NCI-H1105 (cell line): ENCODE results near the gene PAAF1.

Source experiments
- DNase-seq: peaks from one replicate; lab custom pipeline; 2025; lab: John Stamatoyannopoulos, UW

Gene PAAF1

DNA sequence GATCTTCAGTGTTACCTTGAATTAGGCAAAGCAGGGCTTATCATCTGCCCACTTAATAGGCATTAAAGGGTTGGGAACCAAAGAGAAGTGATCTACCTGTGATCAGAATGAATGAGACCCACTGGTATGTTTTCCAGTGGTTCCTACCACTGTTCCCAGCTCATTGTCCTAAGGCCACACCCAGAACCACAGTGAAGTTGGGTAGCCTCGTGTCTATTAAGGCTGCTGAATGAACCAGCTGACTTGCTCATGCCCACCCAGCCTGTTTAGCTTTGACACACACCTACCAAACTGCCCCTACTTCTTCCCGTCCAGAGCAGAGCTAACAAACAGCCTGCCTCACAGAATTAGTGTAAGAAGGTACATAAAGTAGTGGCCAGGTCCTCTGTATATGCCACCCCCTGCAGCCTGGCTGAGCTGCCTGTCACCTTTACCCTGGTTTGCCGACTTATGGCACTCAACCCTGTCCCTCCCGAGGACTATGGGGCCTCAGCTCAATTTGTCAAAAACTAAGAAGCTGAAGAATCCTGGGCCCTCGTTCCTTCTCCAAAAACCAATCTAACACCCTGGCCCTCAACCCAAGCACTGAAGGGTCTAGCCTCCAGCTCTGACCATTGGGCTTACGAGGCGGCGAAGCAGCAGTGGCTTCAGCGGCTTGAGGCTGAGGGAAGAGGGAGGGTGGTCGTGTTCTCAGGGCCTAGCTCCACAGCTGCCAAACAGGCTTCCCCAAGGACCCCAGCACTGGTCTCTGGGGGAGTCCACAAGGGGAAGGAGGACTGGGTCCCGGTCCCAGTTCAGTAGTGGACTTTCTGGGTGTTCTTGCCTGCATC is 96.0 kb downstream of the PAAF1 start:
- no peak for DNase-seq

DNA sequence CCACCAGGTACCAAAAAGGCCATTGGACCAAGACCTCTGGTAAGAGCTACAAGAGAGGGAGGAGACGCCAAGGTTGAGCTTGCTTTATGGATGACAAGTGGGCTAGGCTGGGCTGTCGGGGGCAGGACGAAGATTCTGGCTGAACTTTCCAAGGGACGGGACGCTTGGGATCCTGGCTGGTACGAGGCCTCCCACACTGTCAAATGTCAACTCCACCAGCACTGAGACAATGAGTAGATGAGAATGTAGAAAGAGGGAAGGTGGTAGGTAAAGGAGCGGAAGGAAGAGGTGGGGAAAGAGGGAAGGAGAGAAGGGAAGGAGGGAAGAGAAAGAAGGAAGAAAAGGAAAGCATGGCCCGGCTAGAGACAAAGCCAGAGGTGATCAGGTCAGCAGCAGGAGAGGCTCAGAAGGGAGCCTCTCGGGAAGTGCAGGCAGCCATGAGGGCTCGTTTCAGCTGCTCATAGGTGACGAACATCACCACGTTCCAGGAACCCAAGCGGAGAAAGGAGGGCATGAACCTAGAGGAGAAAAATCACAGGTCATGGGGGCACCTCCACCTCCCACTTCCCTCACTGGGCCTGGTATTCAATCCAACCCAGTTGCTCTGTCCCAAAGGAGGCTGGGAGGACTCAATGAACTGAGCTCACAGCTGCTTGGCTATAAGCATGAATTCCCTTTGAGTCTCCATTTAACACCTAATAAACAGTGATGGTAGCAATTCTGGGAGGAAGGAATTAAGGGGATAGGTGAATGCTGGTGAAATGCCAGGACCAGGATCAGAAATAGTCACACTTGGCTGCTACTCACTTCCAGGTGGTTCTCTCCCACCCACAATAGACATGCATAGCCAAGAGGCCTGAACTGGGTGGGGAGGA is 98.0 kb downstream of the PAAF1 start:
- no peak for DNase-seq

DNA sequence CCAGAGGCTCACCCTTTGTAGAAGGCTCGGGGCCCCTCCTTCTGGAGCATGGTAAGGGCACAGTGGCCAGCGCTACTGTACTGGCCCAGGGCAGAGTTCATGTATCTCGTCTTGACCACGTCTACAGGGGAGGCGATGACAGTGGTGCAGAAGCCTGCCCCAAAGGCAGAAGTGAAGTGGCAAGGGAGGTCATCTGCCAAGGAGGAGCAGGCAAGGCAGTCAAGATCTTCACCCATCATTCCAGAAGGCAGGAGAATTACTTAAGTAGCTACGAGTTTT is 98.6 kb downstream of the PAAF1 start:
- no peak for DNase-seq

DNA sequence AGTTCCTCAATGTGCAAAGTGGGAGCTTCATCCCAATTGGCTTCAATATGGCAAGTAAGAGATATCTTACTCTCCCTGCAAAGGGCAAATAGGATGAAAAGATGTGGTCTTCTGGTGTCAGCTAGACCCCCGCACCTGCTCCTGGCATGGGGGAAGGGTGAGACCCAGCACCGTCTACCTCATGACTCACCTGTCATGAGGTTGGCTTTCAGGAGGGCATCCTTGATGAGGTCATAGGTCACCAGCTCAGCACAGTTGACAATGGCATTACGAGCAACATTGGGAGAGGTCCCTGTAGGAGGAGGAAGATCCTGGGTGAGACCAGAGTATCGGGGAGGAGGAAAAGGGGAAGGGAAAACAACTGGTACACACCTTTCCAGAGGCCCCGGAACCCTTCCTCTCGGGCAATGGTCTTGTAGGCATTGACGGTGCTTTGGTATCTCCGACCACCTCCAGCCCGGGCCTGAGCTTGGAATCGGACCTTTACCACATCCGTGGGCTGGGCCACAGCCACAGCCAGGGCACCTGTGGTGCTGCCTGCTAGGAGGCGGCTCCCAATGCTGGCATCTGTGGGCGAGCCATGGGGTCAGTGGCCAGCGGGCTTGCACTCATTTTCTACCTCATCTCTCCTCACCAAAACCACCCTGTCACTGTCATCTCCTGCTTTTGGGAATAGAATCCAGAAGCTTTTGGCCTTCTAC is 99.8 kb downstream of the PAAF1 start:
- no peak for DNase-seq

DNA sequence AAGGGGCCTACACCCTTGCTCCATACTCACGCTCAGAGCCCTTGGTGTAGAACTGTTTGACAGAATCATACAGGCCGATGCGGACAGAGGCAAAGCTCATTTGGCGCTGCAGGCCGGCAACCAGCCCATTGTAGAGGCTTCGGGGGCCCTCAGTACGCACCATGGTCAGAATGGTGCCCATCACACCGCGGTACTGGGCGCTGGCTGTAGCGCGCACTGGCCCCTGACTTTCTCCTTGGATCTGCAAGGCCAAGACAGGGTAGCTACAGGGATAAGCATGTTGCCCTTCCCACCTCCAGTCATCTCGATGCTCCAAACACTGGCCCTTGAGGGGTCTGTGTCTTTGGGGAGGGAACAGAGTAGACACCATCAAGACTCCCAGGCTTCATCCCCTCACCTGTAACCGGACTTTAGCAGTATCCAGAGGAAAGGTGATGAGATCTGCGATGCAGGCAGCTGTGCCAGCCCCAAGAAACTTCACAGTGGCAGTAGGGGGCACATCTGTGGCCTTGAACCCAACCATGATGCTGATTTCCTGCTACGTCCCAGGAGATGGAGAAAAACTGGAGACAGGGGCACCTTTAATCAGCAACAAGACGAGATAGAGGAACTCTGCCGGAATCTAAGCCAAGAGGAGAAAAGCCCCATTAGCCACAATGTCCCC is 101.2 kb downstream of the PAAF1 start:
- DNase-seq: no peak

DNA sequence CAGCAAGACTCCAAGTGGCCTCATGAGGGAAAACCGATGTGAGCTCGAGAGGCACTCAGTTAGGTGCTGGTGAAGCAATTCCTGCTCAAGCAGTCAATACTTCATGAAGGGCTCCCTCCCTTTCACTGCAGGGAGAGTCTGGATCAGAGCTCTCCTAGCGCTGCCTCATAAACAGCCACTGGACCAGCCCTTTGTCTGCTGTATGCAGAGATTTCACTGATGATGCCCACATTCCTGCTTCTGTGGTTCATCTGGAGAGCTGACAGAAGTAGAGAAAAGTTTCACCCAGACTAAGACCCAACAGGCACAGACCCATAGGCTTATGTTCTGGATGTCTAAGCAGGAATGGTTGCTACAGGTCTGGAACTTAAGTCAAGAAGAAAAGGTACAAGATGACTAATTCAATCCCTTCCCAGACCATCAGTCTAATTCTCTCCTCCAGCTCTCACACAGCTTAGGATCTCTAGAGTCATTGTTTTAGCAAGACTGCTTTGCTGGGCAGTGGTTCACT is 101.8 kb downstream of the PAAF1 start:
- DNase-seq: no peak

DNA sequence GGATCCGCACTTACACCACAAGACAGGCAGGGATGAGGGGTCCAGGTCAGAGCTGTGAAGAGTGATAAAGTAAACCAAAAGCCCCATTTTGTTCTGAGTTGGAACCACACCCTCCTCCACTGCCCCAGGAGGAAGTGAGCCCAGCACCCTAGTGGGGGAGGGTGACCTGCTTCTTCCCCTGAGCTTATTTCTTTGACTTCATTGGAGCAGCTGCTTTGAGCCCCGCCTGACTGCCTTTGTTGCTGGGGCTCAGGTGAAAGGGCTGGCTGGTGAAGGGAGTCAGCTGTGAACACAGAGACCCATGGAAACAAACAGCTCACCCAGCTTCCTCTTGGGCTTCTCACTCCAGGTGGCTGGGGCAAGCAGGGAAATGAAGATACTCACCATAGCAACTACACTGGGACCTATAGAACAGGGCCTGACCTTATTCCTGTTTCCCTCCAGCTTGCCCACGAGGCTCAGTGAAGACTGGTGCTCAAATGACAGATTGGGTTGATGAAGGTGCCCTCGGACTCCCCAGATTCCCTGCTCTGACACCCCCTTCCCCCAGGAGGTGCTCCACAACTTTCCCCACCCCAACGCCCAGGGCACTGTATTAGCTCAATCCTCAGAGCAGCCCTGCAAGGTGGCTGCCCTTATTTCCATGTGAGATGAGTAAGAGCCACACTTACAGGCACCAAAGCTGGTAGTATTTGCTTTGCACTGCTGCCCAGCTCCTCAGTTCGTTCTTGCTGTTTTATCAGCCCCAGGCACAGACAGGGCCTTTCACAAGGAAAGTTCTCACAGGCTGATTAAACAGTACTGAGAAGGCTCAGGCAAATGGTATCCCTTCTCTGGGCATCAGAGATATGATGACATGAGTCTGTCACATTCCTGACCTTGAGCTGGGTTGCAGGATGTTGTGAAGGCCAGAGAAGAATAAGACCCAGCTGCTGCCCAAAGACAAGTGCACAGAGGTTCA is 103.5 kb downstream of the PAAF1 start:
- no peak for DNase-seq
